GM12874 (cell line): ENCODE measurements around the gene SNTG2.

ENCODE experiments used
- TF ChIP-seq, protein P1 (sequence below): IDR thresholded peaks from 2 replicates; pipeline ENCODE4 v1.5.1; 2011; ENCODE audit warnings: low read depth, mild to moderate bottlenecking, control low read depth, low read length, moderate library complexity; ENCODE audit not compliant: insufficient read depth

The SNTG2 gene

DNA sequence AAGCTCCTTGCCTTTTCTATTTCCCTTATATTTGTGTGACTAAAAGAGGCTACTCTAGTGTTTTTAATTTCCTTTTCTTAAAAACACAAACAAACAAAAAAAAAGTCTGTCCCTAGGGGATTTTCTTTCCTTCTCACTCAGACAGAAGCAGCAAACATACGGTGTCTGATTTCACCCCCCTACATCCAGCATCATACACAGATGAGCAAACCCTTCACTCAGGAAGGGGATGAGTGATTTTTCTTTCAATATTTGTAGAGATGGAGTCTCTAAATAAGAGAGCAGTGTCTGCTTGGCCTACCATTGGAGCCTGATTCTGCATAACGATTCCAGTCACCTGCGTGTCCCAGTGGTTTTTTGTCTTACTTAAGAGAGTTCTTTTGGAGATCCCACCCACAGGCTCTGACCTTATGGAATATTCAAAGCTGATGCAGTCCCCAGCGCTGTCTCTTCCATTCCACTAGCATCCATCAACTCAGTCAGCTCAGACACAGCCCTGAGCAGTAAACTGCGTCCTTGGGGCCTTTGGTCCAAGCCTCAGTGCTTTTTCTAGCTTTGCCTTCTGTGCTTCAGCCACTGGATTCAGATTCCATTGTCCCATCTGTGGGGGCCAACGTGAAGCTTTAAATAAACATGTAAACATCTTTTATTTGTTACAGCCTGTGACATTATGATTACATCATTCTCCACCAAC, 410.1 kb downstream of the SNTG2 start:
- TF ChIP-seq, protein P1, sequence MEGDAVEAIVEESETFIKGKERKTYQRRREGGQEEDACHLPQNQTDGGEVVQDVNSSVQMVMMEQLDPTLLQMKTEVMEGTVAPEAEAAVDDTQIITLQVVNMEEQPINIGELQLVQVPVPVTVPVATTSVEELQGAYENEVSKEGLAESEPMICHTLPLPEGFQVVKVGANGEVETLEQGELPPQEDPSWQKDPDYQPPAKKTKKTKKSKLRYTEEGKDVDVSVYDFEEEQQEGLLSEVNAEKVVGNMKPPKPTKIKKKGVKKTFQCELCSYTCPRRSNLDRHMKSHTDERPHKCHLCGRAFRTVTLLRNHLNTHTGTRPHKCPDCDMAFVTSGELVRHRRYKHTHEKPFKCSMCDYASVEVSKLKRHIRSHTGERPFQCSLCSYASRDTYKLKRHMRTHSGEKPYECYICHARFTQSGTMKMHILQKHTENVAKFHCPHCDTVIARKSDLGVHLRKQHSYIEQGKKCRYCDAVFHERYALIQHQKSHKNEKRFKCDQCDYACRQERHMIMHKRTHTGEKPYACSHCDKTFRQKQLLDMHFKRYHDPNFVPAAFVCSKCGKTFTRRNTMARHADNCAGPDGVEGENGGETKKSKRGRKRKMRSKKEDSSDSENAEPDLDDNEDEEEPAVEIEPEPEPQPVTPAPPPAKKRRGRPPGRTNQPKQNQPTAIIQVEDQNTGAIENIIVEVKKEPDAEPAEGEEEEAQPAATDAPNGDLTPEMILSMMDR: no peak

DNA sequence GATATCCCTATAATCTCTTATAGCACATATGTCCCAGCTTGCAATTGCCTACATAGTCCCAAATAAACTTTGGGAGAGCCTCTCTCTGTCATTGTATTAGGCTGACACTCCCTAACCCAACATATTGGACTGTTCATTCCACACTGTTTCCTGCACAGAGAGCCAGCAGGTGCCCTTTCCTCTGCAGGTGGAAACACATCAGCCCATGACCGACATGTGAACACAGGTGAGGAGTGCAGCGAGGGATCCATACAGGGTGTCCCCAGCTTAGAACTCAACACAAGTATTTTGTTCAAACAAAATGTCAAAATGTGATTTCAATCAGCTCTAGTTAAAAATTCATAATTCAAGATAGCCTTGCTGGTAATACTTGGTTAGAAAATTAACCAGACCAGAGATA, 412.7 kb downstream of the SNTG2 start:
- TF ChIP-seq, protein P1: no peak

DNA sequence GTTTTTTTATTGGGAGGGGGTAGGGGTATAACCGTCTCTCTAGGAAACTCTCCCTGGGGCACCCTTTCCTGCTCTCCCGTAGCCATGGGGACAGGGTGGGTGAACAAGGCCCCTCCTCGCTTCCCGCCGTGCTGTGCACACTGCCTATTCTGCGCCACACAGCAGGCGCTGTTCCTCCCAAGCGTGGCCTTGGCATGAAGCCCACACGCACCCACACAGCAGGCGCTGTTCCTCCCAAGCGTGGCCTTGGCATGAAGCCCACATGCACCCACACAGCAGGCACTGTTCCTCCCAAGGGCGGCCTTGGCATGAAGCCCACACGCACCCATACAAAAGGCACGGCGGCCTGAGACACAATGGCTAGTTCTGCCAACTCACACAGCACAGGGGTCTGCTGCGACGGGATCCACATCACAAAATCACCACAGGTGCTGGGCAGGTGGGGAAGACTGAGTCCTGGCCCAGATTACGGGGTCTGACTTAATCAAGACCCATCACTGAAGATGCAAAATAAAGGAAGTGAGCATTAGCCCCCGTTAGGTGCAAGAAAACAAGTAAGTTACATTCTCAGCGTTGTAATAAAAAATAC, 416.0 kb downstream of the SNTG2 start:
- TF ChIP-seq, protein P1: no peak

DNA sequence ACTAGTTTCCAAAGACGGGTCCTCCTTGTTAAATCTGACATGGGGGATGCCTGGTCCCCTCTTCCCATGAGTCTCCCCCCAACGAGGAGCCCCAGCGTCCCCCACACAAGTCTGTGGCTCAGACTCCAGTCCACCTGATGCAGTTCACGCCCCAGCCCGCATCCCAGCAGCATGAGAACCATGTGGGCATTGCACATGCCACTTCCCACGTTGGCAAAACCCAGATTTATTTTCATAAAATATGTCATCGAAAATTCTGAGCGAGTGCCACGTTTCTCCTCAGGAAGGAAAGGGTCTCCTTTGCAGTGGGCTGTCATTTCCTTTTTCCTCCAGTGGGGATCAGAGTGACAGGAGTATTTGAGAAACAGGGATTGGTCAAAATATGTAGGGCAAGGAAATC, 417.0 kb downstream of the SNTG2 start:
- TF ChIP-seq, protein P1: no peak

DNA sequence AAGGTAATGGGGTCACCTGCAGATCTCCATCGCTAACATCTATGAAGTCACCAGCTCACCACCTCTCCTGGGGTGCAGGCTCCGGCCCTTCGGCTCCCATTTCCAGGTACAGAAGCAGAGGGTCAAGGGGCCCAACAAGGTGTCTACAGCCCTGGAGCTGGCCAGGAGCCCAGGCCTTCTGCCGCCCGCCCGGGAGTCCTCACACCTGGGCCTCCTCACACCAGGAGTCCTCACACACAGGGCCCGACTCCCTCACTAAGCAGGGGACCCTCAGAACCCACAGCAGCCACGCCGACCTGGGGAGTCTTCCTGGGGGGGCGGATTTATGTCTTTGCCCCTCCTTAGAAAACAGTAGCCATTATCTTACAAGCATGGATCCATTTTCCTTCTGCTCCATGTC, 419.3 kb downstream of the SNTG2 start:
- TF ChIP-seq, protein P1: no peak

DNA sequence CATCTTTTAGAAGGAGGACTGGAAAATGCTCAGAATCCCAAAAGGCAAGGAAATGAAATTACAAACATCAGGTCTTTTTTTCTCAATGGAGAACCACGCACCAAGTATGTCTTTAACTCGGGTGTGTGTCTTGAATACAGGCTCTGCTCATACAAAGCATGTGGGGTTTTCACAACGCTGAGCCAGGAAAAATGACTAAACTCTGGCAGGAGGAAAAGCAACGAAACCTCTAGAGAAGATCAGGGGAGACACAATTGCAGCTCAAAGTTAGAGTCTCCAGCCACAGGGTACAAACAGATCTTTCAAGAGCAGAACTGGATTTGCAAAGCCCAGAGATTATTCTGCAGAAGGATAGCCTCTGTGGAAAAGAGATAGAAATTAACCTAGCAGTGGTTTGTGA, 419.8 kb downstream of the SNTG2 start:
- TF ChIP-seq, protein P1: no peak

DNA sequence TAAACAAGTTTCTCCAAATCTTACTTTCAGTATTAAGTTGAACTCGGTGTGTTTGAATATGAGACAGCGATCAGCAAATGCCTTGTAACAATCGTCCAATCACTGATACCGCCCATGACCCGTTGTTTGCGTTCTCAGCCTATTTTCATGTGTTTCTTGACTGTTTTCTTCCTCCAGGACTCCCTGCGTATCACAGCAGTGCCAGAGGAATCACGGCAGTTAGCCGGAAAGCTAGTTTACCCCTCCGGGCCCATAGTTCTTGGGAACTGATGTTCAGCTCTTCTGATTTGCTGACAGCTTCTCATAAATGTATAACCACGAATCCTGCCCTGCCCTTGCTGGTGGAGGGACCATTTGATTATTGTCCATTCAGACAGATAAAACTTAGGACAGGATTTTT, 420.4 kb downstream of the SNTG2 start:
- TF ChIP-seq, protein P1: no peak
